CD14-positive monocyte (primary cell): ENCODE data around the gene TMEM87B. TPM values are rescaled to one million over a fixed set of nuclear protein-coding genes. Genes with fewer than 3 reads are reported as not detected.

ENCODE experiments used
- DNase-seq, 3 donors: peaks; one replicate each; pipeline ENCODE4 v3.0.0-alpha.2; 2011 to 2022
- H2AFZ ChIP-seq: 2 replicates; pipeline ENCODE4 v1.6.0; 2012; ENCODE audit warnings: mild to moderate bottlenecking, low read depth, low read length, inconsistent platforms; ENCODE audit not compliant: insufficient read depth, poor library complexity, severe bottlenecking
- H3K27ac ChIP-seq, 2 donors: 1 replicate in 1 of 2; 2 replicates in 1 of 2; pipeline ENCODE4 v1.5.1; 2012 to 2013; ENCODE audit warnings: low read length in 2 of 2, control low read depth in 1 of 2, inconsistent platforms in 1 of 2, low read depth in 1 of 2, mild to moderate bottlenecking in 1 of 2
- H3K27me3 ChIP-seq, 2 donors: one replicate each; pipeline versions ENCODE4 v1.6.0 to v1.6.1; 2011 to 2013; ENCODE audit warnings: low read length in 2 of 2; ENCODE audit not compliant: control insufficient read depth in 2 of 2, insufficient read depth in 2 of 2
- H3K36me3 ChIP-seq, 2 donors: replicated peaks in 1 of 2; 1 replicate in 1 of 2; 2 replicates in 1 of 2; pipeline versions ENCODE4 v1.5.1 to v1.6.1; 2012 to 2013; ENCODE audit warnings: low read length in 2 of 2, control low read depth in 1 of 2, inconsistent platforms in 1 of 2, mild to moderate bottlenecking in 1 of 2; ENCODE audit not compliant: insufficient read depth in 2 of 2, control insufficient read depth in 1 of 2
- H3K4me1 ChIP-seq, 2 donors: 1 replicate in 1 of 2; 2 replicates in 1 of 2; pipeline versions ENCODE4 v1.5.1 to v1.6.1; 2012 to 2013; ENCODE audit warnings: low read length in 2 of 2, control low read depth in 1 of 2, inconsistent platforms in 1 of 2, mild to moderate bottlenecking in 1 of 2, moderate library complexity in 1 of 2; ENCODE audit not compliant: insufficient read depth in 2 of 2, control insufficient read depth in 1 of 2
- H3K4me2 ChIP-seq: replicated peaks from 2 replicates; pipeline ENCODE3; 2012; ENCODE audit warnings: low read length, moderate library complexity, mild to moderate bottlenecking; ENCODE audit not compliant: poor library complexity, severe bottlenecking; ENCODE audit errors: extremely low read depth
- H3K4me3 ChIP-seq, 3 experiments: fragments of 200-600 bp in 1 of 3; sonication (generic) in 1 of 3; replicated peaks in 1 of 3; 1 replicate in 2 of 3; 2 replicates in 1 of 3; pipeline ENCODE4 v1.5.1; 2011 to 2013; ENCODE audit warnings: low read length in 3 of 3, mild to moderate bottlenecking in 3 of 3, control low read depth in 2 of 3, low read depth in 2 of 3, inconsistent platforms in 1 of 3, moderate library complexity in 1 of 3
- H3K79me2 ChIP-seq: 2 replicates; pipeline ENCODE4 v1.6.0; 2012; ENCODE audit warnings: mild to moderate bottlenecking, control low read depth, inconsistent platforms, low read length, moderate library complexity; ENCODE audit not compliant: insufficient read depth
- H3K9ac ChIP-seq: 2 replicates; pipeline ENCODE4 v1.6.0; 2017; ENCODE audit warnings: low read length, mild to moderate bottlenecking; ENCODE audit not compliant: insufficient read depth, poor library complexity, severe bottlenecking
- H3K9me3 ChIP-seq, 2 donors: replicated peaks in 1 of 2; 1 replicate in 1 of 2; 2 replicates in 1 of 2; pipeline versions ENCODE4 v1.5.1 to v1.6.1; 2012 to 2013; ENCODE audit warnings: low read length in 2 of 2, control low read depth in 1 of 2; ENCODE audit not compliant: control insufficient read depth in 1 of 2, insufficient read depth in 1 of 2
- H4K20me1 ChIP-seq: 2 replicates; pipeline ENCODE4 v1.6.0; 2012; ENCODE audit warnings: mild to moderate bottlenecking, low read length, control low read depth, moderate library complexity; ENCODE audit not compliant: insufficient read depth
- H3K27ac Mint-ChIP-seq, 7 donors: one replicate each; pipeline ENCODE4 v1.8.0; 2020; ENCODE audit warnings: mild to moderate bottlenecking in 7 of 7, mixed read lengths in 7 of 7, moderate library complexity in 6 of 7, inconsistent platforms in 2 of 7
- H3K27me3 Mint-ChIP-seq, 3 donors: one replicate each; pipeline ENCODE4 v1.8.0; 2021 to 2022; ENCODE audit warnings: low read depth in 3 of 3, mild to moderate bottlenecking in 3 of 3, mixed read lengths in 3 of 3, moderate library complexity in 3 of 3, inconsistent platforms in 1 of 3
- H3K36me3 Mint-ChIP-seq, 2 donors: one replicate each; pipeline ENCODE4 v1.8.0; 2020; ENCODE audit warnings: mixed read lengths in 2 of 2, inconsistent platforms in 1 of 2, mild to moderate bottlenecking in 1 of 2
- H3K4me1 Mint-ChIP-seq: one replicate; pipeline ENCODE4 v1.8.0; 2020; ENCODE audit warnings: mild to moderate bottlenecking, mixed read lengths
- H3K4me3 Mint-ChIP-seq, 2 donors: one replicate each; pipeline ENCODE4 v1.8.0; 2020; ENCODE audit warnings: mild to moderate bottlenecking in 2 of 2, mixed read lengths in 2 of 2, moderate library complexity in 1 of 2
- H3K9me3 Mint-ChIP-seq, 7 donors: one replicate each; pipeline ENCODE4 v1.8.0; 2020 to 2022; ENCODE audit warnings: mixed read lengths in 7 of 7, mild to moderate bottlenecking in 6 of 7, moderate library complexity in 6 of 7, inconsistent platforms in 2 of 7
- CTCF ChIP-seq: fragments of 200-600 bp; IDR thresholded peaks from one replicate; pipeline ENCODE4 v1.8.0; 2022; ENCODE audit warnings: antibody characterized with exemption, mild to moderate bottlenecking
- WGBS: methylation state at CpG from one replicate; pipeline ENCODE4 v1.1.5; 2013; ENCODE audit warnings: missing lambda C conversion rate; ENCODE audit not compliant: insufficient coverage; 5-methylcytosine and 5-hydroxymethylcytosine counted together
- intact Hi-C, 2 donors: fragments of 100-400 bp; cut with micrococcal nuclease; formaldehyde crosslinking; loops; one replicate each; pipeline versions ENCODE4 v1.15.0 to v1.15.1; 2023
- polyA plus RNA-seq, 3 donors: library from polyadenylated mRNA; depleted of rRNA in 1 of 3; unstranded in 2 of 3; stranded (reverse) in 1 of 3; fragments of 300-500 nt in 2 of 3; fragments of >200 nt in 1 of 3; fragmentation: Illumina TruSeq in 2 of 3; gene quantifications; 1 replicate in 2 of 3; 2 replicates in 1 of 3; pipeline ENCODE4 v1.2.3, GENCODE V29; 2012 to 2021

TMEM87B gene
- polyA plus RNA-seq, 3 donors = 9.1 to 13.4 (median 11.4) TPM

DNA sequence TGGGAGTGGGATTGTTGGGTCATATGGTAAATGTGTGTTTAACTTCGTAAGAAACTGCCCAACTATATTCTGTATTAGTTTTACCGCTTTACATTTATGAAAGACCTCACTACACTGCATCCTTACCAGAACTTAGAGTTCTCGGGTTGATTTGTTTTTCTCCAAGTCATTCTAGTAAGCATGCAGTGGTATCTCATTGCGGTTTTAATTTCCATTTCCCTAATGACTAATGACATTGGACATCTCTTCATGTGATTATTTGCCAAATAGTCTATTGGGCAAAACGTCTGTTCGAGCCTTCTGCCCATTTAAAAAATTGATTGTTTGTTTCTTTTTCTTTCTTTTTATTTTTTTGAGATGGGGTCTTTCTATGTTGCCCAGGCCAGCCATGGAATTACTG, 89.9 kb downstream of the TMEM87B start:
- Histone ChIP-seq H2AFZ (no peak overlapping the region), H3K9me3 (peaks cover 0 to 4% of the 10 kb centered on the region in 2 donors), H4K20me1 (no peaks in the 10 kb centered on the region), H3K36me3 (no peaks in the 10 kb centered on the region), H3K9ac (no peak overlapping the region), H3K4me2 (no peak overlapping the region), H3K4me1 (no peaks in the 10 kb centered on the region), H3K27ac (no peak overlapping the region), H3K79me2 (no peaks in the 10 kb centered on the region), H3K27me3 (peaks cover 12 to 20% of the 10 kb centered on the region in 2 donors), H3K4me3 (no peak overlapping the region)
- no peak for DNase-seq
- Mint-ChIP-seq H3K36me3 (peaks cover 0 to 6% of the 10 kb centered on the region in 2 donors), H3K27me3 (peaks cover 31 to 38% (median 37%) of the 10 kb centered on the region in 3 donors), H3K9me3 (peaks cover 0 to 5% (median 3%) of the 10 kb centered on the region in 7 donors), H3K27ac (no peak overlapping the region), H3K4me1 (peaks cover 5% of the 10 kb centered on the region), H3K4me3 (no peak overlapping the region)
- intact Hi-C loops = no loop called here
- WGBS = no CpG with 5 or more reads among the region's 6 CpGs
- no peak for TF ChIP-seq CTCF

DNA sequence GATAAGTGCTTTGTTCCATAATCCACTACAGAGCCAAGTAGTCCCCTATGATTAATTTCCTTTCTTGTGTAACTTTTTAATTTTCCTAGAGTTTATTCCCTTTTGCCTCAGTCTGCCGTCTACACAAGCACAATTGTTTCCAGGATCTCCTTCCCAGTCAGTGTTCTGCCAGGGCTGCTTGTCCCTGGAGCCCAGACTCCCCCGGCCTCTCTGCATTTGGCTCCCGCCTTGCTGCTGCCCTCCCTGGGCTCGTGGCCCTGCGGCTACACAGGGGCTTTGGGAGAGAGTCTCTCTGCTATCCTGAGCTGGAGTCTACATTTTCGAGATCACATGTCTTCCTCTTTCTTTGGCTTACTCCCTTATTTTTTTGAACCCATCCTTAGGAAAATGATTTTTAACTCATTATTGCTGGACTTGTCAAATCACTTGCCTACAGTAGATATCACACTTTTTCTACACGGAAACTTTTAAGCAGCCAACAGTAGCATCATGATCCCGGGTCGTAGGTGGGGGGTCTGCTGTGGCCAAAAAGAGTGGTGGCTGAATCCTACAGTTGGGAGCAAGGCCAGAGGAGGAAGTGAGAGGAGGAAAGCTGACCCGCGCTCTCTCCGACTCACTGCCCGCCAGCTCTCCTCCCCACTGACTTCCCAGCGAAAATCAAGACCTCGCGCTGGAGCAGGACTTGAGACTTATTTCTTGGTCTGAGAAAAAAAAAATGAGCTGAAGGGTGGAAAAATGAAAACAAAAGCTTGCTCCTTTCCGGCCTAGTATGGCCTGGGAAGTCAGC, 92.5 kb downstream of the TMEM87B start:
- TF ChIP-seq CTCF = no peak
- H3K9me3 Mint-ChIP-seq = peaks cover 0 to 5% (median 0%) of the 10 kb centered on the region in 7 donors
- H3K27ac Mint-ChIP-seq = no peak overlapping the region

More for the DNA sequence above, 92.5 kb downstream of the TMEM87B start:
- Histone ChIP-seq H3K36me3 (no peaks in the 10 kb centered on the region), H3K79me2 (no peaks in the 10 kb centered on the region), H3K27ac (no peak overlapping the region), H3K9me3 (no peaks in the 10 kb centered on the region), H2AFZ (no peak overlapping the region), H3K27me3 (no peaks in the 10 kb centered on the region), H3K4me1 (no peaks in the 10 kb centered on the region), H3K4me2 (no peak overlapping the region), H4K20me1 (no peaks in the 10 kb centered on the region), H3K9ac (no peak overlapping the region), H3K4me3 (no peak overlapping the region)
- no peak for DNase-seq
- Mint-ChIP-seq H3K4me3 (no peak overlapping the region), H3K36me3 (no peaks in the 10 kb centered on the region), H3K27me3 (peaks cover 14 to 17% (median 15%) of the 10 kb centered on the region in 3 donors), H3K4me1 (no peaks in the 10 kb centered on the region)
- intact Hi-C loops = no loop called here
- WGBS = 93% methylated on average over 6 of the region's 17 CpGs
